Sigmoid colon (tissue), 7 donors: ENCODE results near the gene PLA2G6. TPM values are rescaled to one million over a fixed set of nuclear protein-coding genes. Genes with fewer than 3 reads are reported as not detected.

Experiments
- DNase-seq: peaks from one replicate; pipeline ENCODE4 v3.0.0-alpha.2; 2019
- H3K27ac ChIP-seq, 4 donors: fragments of 200-600 bp; sonication (generic); one replicate each; pipeline ENCODE4 v1.5.1; 2016 to 2019; ENCODE audit warnings: mild to moderate bottlenecking in 1 of 4
- H3K27me3 ChIP-seq, 3 donors: fragments of 200-600 bp; sonication (generic); one replicate each; pipeline ENCODE4 v1.5.1; 2019; ENCODE audit warnings: mild to moderate bottlenecking in 1 of 3
- H3K36me3 ChIP-seq, 4 donors: fragments of 200-600 bp; sonication (generic); one replicate each; pipeline ENCODE4 v1.5.1; 2016 to 2019
- H3K4me1 ChIP-seq, 4 donors: fragments of 200-600 bp; sonication (generic); one replicate each; pipeline ENCODE4 v1.5.1; 2017 to 2019
- H3K4me3 ChIP-seq, 4 donors: fragments of 200-600 bp; sonication (generic); one replicate each; pipeline ENCODE4 v1.5.1; 2017 to 2019; ENCODE audit warnings: mild to moderate bottlenecking in 2 of 4, moderate library complexity in 1 of 4
- H3K9me3 ChIP-seq, 4 donors: fragments of 200-600 bp in 3 of 4; sonication (generic) in 3 of 4; one replicate each; pipeline versions ENCODE4 v1.5.1 to v1.6.1; 2013 to 2019
- EP300 ChIP-seq, 4 donors: sonication (generic); formaldehyde crosslinking; IDR thresholded peaks; one replicate each; pipeline ENCODE4 v1.6.1; 2017; ENCODE audit warnings: antibody characterized with exemption in 4 of 4
- POLR2A ChIP-seq, 2 donors: fragments of 450-650 bp; IDR thresholded peaks; one replicate each; pipeline ENCODE4 v1.6.1; 2016; ENCODE audit warnings: antibody characterized with exemption in 2 of 2, mild to moderate bottlenecking in 2 of 2, moderate library complexity in 2 of 2
- POLR2AphosphoS5 ChIP-seq, 4 donors: sonication (generic); formaldehyde crosslinking; IDR thresholded peaks; one replicate each; pipeline ENCODE4 v1.6.1; 2017; ENCODE audit warnings: antibody characterized with exemption in 4 of 4
- WGBS, 2 donors: extraction: QIAGEN DNeasy Blood & Tissue Kit; methylation state at CpG; one replicate each; pipeline ENCODE4 v1.1.7; 2013; 5-methylcytosine and 5-hydroxymethylcytosine counted together
- intact Hi-C: fragments of 100-400 bp; cut with DNase I; formaldehyde crosslinking; loops from one replicate; pipeline ENCODE4 v1.15.1; 2023
- polyA plus RNA-seq, 3 donors: library from polyadenylated mRNA; stranded (reverse); fragments of 200-250 nt; gene quantifications; one replicate each; pipeline ENCODE4 v1.2.3, GENCODE V29; 2013
- small RNA-seq, 3 donors: library from RNA; depleted of rRNA; stranded (forward); fragments of <200 nt; gene quantifications; one replicate each; pipeline ENCODE3, GENCODE V24; 2016
- total RNA-seq, 4 donors: library from RNA; depleted of rRNA; stranded (reverse); fragments of >200 nt; gene quantifications; one replicate each; pipeline ENCODE4 v1.1.0, GENCODE V29; 2016
- TF ChIP-seq, protein P1 (sequence below), 4 experiments: fragments of 450-650 bp in 3 of 4; fragments of 200-600 bp in 1 of 4; IDR thresholded peaks; one replicate each; pipeline ENCODE4 v1.5.1; 2016 to 2019; ENCODE audit warnings: antibody characterized with exemption in 4 of 4, mild to moderate bottlenecking in 3 of 4, moderate library complexity in 2 of 4
- donor health status: healthy with polysubstance abuse.
- donor health status: Bipolar disorder and iron deficiency.
- donor health status: healthy.

PLA2G6 gene
- total and polyA plus RNA-seq, 7 donors = 6.6 to 36.2 (median 19.4) TPM

GRCh38 chr22:38065539-38065938 lies 116.1 kb downstream of the PLA2G6 start:
- no peak overlapping the region for H3K4me3 ChIP-seq
- intact Hi-C loops = loop anchor here (5.0 kb wide), 2 partner anchors 37 to 252 kb away; partner anchors contain the start of gene CSNK1E
- TF ChIP-seq POLR2A (IDR thresholded peaks at IDR 0.05) = no peak
- TF ChIP-seq, protein P1, sequence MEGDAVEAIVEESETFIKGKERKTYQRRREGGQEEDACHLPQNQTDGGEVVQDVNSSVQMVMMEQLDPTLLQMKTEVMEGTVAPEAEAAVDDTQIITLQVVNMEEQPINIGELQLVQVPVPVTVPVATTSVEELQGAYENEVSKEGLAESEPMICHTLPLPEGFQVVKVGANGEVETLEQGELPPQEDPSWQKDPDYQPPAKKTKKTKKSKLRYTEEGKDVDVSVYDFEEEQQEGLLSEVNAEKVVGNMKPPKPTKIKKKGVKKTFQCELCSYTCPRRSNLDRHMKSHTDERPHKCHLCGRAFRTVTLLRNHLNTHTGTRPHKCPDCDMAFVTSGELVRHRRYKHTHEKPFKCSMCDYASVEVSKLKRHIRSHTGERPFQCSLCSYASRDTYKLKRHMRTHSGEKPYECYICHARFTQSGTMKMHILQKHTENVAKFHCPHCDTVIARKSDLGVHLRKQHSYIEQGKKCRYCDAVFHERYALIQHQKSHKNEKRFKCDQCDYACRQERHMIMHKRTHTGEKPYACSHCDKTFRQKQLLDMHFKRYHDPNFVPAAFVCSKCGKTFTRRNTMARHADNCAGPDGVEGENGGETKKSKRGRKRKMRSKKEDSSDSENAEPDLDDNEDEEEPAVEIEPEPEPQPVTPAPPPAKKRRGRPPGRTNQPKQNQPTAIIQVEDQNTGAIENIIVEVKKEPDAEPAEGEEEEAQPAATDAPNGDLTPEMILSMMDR (IDR thresholded peaks at IDR 0.05) = no peak
- TF ChIP-seq POLR2AphosphoS5 (IDR thresholded peaks at IDR 0.05) = no peak
- TF ChIP-seq EP300 (IDR thresholded peaks at IDR 0.05) = no peak
- DNase-seq = no peak
- peaks cover 0 to 46% (median 14%) of the 10 kb centered on the region in 4 donors for H3K36me3 ChIP-seq
- no peaks in the 10 kb centered on the region for H3K9me3 ChIP-seq
- H3K27me3 ChIP-seq = no peaks in the 10 kb centered on the region
- peaks cover 0 to 26% (median 23%) of the 10 kb centered on the region in 4 donors for H3K4me1 ChIP-seq
- H3K27ac ChIP-seq = no peak overlapping the region
- 95 to 98% methylated on average over 8 of the region's 8 CpGs for WGBS, 2 donors

- 80 to 85% methylated on average over 6 of the region's 6 CpGs for WGBS, 2 donors
- TF ChIP-seq EP300 (IDR thresholded peaks at IDR 0.05) (peak in 2 of 4 donors; percentile 69 to 77), POLR2AphosphoS5 (IDR thresholded peaks at IDR 0.05) (peak; percentile 13 to 41 (median 23)), POLR2A (IDR thresholded peaks at IDR 0.05) (no peak)
- TF ChIP-seq, protein P1 (IDR thresholded peaks at IDR 0.05) = no peak
- Histone ChIP-seq H3K9me3 (no peaks in the 10 kb centered on the region), H3K4me3 (no peak overlapping the region), H3K36me3 (peaks cover 0 to 62% (median 14%) of the 10 kb centered on the region in 4 donors), H3K27ac (peak overlapping the region; percentile 45 to 69 (median 61)), H3K27me3 (no peaks in the 10 kb centered on the region), H3K4me1 (peaks cover 0 to 2% (median 1%) of the 10 kb centered on the region in 4 donors)
- no peak for DNase-seq
- intact Hi-C loops = no loop called here
Measured at GRCh38 chr22:38062791-38063190, 118.8 kb downstream of the PLA2G6 start.

Small RNA genes within 50 kb of the gene (small RNA-seq; reads per million reads assigned to genes)
- 0 to 0.06 (median 0) reads per million in 3 donors for gene RN7SL704P

Other genes starting within 250 kb of the PLA2G6 start
- under 1 TPM in 1 of 4 donors, not detected in 3; 0.36 TPM for gene C22orf23, start 228.2 kb downstream of the PLA2G6 start, total RNA-seq
- gene C22orf23, start 228.2 kb downstream of the PLA2G6 start, polyA plus RNA-seq = under 1 TPM in 1 of 3 donors, not detected in 2; 0.15 TPM
- gene POLR2F, start 228.1 kb downstream of the PLA2G6 start, total RNA-seq = 100 to 1,000 TPM in 1 of 4 donors, 10 to 100 TPM in 3; 47.9 to 149 (median 71.1) TPM
- gene POLR2F, start 228.1 kb downstream of the PLA2G6 start, polyA plus RNA-seq = 100 to 1,000 TPM in 2 of 3 donors, 10 to 100 TPM in 1; 96.9 to 136 (median 126) TPM
- gene SOX10, start 197.3 kb downstream of the PLA2G6 start, total RNA-seq = 10 to 100 TPM in 1 of 4 donors, 1 to 10 TPM in 3; 3.8 to 17.5 (median 8.4) TPM
- gene SOX10, start 197.3 kb downstream of the PLA2G6 start, polyA plus RNA-seq = 1 to 10 TPM in 2 of 3 donors, under 1 TPM in 1; 0.23 to 2.8 (median 1.8) TPM
- gene PICK1, start 124.4 kb downstream of the PLA2G6 start, total RNA-seq = 10 to 100 TPM; 14.3 to 21.7 (median 17.2) TPM
- 10 to 100 TPM; 21.0 to 38.9 (median 25.4) TPM for gene PICK1, start 124.4 kb downstream of the PLA2G6 start, polyA plus RNA-seq
- under 1 TPM in 2 of 4 donors, not detected in 2; 0.55 to 0.71 TPM for gene SLC16A8, start 97.6 kb downstream of the PLA2G6 start, total RNA-seq
- under 1 TPM in 1 of 3 donors, not detected in 2; 0.20 TPM for gene SLC16A8, start 97.6 kb downstream of the PLA2G6 start, polyA plus RNA-seq
- gene BAIAP2L2, start 71.1 kb downstream of the PLA2G6 start, total RNA-seq = under 1 TPM; 0.16 to 0.71 (median 0.27) TPM
- gene BAIAP2L2, start 71.1 kb downstream of the PLA2G6 start, polyA plus RNA-seq = 10 to 100 TPM; 25.8 to 48.7 (median 34.7) TPM
- 100 to 1,000 TPM in 1 of 4 donors, 10 to 100 TPM in 3; 15.3 to 104 (median 26.1) TPM for gene MAFF, start 20.2 kb upstream of the PLA2G6 start, total RNA-seq
- 10 to 100 TPM; 18.5 to 41.4 (median 35.4) TPM for gene MAFF, start 20.2 kb upstream of the PLA2G6 start, polyA plus RNA-seq
- 10 to 100 TPM; 42.6 to 96.4 (median 68.1) TPM for gene TMEM184B, start 91.2 kb upstream of the PLA2G6 start, total RNA-seq
- gene TMEM184B, start 91.2 kb upstream of the PLA2G6 start, polyA plus RNA-seq = 10 to 100 TPM in 1 of 3 donors, 1 to 10 TPM in 2; 7.2 to 34.3 (median 8.1) TPM
- gene CSNK1E, start 135.6 kb upstream of the PLA2G6 start, total RNA-seq = 100 to 1,000 TPM in 1 of 4 donors, 10 to 100 TPM in 3; 60.6 to 116 (median 73.3) TPM
- 10 to 100 TPM; 33.6 to 82.8 (median 35.1) TPM for gene CSNK1E, start 135.6 kb upstream of the PLA2G6 start, polyA plus RNA-seq